ENCODE data around the gene JAK3.

JAK3 gene

DNA sequence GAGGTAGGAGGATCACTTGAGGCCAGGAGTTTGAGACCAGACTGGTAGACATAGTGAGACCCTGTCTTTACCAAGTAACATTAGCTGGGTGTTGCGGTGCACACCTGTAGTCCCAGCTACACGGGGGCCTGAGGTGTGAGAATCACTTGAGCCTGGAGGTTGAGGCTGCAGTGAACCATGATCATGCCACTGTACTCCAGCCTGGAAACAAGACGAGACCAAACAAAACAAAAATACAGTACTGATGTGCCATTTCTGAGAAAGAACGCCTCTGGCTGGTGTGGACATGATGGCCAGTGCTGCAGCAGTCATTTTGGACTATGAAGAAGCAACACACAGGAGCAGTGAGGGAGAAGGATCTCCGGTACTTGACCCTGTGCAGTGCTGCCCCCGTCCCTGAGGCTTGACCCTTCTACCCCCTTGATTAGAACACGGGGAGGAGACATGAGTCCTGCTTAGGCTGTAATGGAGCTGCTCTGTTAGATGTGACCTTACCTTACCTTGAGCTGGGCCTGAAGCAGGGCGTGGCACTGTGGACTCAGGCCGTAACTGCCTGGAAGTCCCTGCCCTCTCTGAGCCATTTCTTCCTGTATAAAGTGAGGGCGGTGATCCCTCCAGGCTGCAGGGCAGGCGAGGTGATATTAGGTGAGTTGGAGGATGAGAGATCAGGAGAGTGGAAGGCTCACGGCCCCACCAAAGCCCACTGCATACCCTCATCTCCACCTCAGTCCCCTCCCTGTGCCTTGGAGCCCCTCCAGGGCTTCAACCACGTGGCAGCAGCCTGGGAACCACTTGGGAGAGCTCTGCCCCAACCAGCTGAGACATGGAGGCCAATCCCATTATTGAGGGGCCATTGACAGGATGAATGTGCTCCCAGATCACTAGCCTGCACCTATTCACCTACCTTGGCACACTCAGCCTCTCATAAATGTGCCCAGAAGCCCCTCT, 17.9 kb upstream of the JAK3 start:
- DNase-seq (ENCODE audit: low read depth) = no peak

- no peak for DNase-seq (ENCODE audit: low read depth)
Observed at GRCh38 chr19:17863520-17864182, 15.9 kb upstream of the JAK3 start.

GRCh38 chr19:17862711-17863519, 15.1 kb upstream of the JAK3 start:
- DNase-seq (ENCODE audit: low read depth) = no peak

- no peak for DNase-seq (ENCODE audit: low read depth)
Observed at GRCh38 chr19:17861542-17862402, 14.0 kb upstream of the JAK3 start.

DNA sequence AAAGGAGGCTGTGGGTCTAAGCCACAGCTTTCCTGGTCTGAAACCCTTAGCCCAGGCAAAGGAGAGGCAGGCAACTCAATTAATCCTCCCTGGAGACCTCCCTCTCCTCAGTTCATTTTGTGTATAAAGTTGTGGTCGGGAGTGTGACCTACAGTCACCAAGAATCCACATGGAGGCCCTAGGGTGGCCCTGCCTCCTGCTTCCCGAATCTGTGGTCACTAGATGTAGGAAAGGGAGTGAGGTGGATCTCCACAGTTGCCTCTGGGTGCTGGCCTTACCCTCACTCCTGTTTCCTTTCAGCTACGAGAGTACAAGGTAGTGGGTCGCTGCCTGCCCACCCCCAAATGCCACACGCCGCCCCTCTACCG, 13.2 kb upstream of the JAK3 start:
- no peak for DNase-seq (ENCODE audit: low read depth)

DNA sequence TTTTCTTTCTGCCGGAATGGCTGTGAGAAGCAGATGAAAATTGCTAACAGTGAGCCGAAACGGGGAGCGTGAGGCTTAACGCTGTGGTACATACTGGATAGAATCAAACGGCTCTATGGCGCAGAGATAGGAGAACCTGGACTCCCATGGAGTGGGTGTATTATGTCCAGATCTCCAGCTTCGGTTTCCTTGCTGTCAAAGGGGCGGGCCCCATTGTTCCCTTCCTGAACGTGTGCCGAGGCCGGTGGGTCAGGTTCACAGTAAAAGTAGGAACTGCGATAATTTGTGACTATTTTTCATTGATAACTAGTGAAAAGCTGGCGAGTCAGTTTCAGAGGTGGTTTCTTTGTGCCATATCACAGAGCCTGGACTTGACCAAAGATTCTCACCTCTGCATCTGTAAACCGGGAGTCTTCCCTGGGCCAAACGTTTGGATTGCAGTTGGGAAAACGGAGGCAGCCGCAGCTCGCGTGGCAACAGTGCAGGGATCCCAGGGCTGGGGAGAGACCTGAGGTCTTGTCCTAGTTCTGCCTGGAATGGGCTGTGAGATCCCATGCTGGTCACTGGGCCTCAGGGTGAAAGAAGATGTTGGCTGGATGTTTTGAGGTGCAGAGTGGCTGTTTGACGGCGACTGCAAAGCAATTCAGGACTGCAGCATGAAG, 12.7 kb upstream of the JAK3 start:
- no peak for DNase-seq (ENCODE audit: low read depth)

GRCh38 chr19:17859533-17860330, 11.9 kb upstream of the JAK3 start, which contains the start of gene RPL18A:
Gene RPL18A (plus strand): TSS chr19:17859910. CDS start chr19:17859957, 47 bp downstream.
- peak; percentile 98 for DNase-seq (ENCODE audit: low read depth)

DNA sequence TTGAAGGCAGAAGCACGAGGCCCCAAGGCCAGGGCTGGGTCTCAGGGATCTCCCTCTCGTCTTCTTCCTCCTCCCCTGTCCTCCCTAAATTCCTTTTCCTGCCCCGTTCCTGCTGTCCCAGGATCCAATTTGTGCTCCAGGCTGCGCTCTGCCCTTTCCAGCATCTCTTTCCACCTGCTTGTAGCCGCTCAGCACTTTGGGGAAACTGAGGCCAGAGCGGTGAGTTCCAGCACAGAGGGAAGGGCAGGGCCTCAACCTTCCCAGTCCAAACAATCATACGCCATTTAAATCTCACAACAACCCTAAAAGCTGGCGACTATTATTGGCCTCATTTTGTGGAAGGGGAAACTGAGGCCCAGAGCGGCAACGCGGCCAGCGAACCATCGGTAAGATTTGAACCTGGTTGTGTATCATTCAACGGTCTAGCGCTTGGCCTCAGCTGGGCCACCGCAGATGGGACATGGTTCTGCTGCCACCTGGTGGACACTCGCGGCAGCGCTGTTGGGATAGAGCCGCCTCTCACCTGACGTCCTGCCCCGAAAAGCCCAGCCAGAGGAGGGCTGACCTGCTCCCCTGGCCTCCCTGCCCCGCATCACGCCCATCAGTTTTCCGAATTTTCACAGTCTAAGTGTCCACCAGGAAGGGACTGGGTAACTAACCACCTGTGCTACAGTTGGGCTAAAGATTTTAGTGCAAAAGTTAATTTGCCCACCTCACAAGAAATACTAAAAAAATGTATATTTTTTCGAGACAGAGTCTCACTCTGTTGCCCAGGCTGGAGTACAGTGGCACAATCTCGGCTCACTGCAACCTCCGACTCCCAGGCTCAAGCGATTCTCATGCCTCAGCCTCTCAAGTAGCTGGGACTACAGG, 7.7 kb upstream of the JAK3 start:
- no peak for DNase-seq (ENCODE audit: low read depth)

DNA sequence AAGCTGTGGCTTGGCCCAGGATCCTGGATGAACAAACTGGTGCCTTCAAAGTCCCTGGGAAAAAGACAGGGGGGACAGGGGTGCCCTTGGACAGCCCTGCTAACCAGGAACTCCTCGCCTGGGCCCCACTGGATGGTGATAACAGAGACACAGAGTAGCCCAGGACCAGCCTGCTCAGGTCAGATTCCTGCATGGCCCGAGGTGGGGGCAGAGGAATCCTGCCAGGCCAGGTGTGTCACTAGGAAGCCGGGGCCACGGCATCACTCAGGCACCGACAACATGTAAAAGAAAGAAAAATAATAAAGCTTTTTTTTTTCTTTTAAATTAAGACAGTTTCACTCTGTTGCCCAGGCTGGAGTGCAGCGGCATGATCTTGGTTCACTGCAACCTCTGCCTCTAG, 6.3 kb upstream of the JAK3 start:
- no peak for DNase-seq (ENCODE audit: low read depth)

DNA sequence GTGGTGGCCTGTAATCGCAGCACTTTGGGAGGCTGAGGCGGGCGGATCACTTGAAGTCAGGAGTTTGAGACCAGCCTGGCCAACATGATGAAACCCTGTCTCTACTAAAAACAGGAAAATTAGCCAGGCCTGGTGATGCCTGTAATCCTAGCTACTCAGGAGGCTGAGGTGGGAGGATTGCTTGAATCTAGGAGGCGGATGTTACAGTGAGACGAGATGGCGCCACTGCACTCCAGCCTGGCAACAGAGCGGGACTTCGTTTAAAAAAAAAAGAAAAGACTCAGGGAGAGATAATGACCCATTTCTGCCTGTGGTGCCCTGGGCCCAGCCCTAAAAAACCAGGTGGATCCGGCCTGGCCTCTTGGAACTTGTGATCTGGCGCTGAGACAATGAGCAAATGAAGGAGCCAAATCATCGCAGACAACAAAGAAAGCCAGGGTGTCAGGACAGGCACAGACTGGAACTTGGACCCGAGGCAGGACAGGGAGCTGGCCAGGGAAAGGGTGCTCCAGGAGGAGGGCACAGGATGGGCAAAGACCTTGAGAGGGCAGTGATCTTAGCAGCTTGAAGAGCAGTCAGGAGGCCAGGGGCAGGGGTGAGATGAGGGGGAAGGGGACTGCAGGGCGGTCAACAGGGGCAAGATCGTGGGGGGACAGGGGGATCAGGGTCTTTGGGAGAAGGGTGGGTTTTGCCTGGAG, 962 bp upstream of the JAK3 start:
- DNase-seq (ENCODE audit: low read depth) = no peak

DNA sequence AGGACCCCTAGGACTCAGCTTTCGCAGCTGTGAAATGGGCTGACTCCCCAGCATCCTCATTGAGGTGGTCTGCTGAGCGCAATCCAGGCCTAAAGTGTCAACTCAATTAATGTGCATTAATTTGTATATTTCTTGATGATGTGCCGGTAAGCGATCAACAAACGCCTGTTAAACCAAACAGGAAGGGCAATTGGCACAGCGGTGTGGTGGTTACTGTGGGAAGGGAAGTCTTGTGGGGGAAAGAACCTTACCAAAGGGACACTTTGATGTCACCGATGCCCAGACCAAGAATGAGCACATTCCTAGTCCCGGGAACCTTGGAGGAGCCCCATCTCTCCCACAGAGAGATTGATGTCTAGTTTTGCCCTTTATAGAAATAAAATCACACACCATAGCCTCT, 1.6 kb downstream of the JAK3 start:
- DNase-seq (ENCODE audit: low read depth) = no peak

DNA sequence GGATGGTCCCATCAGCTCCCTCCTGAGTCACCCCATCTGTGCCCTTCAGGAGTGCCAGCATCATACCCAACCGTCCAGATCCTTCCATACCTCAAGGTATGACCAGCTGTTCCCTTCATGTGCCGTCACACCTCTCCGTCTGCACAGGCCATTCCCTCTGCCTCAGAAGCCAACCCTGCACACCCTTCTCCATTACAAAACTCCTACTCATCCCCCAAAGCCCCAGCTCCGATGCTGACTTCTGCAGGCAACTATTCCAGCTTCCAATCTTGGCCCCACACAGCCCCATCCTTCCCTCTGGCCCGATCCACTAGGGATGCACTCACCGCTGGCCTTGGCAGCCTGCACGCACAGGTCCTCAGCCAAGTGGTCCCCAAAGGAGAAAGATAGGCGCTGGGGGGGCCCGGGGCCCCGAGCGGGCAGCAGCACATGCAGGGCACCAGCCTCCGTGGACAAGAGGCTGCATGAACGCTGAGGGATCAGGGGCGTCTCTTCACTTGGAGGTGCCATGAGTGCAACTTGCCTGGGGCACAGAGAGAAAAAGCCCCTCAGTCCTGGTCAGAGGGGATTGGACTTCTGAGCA, 3.8 kb downstream of the JAK3 start:
- no peak for DNase-seq (ENCODE audit: low read depth)

GRCh38 chr19:17843292-17843827, 4.4 kb downstream of the JAK3 start:
- DNase-seq (ENCODE audit: low read depth) = no peak

DNA sequence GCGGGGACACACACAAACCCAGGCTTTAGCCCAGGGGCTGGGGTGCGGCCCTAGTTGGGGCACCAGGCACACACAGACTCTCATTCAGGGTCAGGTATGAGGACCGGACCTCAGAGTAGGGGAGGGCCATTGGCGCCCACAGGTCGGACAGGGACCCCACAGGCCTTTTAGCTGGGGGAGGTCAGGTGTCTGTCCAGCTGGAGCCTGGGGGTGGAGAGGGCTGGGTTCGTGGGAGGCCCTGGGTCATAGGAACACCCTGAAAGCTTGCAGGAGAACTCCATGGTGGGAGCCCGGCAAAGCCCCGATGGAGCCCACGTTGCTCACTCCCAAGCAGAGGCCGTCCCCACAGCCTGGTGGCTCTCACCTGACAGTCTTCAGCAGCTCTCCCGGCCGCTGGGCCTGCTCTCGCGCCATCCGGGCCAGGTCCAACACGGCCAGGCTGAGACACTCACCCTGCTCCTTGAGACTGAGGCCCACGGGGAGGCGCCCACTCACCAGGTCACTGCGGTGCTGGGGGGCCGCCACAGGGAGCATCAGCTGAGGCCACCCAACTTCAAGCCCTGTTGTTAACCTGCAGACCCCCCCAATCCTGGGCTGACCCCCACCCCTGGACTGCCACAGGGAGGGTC, 5.0 kb downstream of the JAK3 start:
- no peak for DNase-seq (ENCODE audit: low read depth)

DNA sequence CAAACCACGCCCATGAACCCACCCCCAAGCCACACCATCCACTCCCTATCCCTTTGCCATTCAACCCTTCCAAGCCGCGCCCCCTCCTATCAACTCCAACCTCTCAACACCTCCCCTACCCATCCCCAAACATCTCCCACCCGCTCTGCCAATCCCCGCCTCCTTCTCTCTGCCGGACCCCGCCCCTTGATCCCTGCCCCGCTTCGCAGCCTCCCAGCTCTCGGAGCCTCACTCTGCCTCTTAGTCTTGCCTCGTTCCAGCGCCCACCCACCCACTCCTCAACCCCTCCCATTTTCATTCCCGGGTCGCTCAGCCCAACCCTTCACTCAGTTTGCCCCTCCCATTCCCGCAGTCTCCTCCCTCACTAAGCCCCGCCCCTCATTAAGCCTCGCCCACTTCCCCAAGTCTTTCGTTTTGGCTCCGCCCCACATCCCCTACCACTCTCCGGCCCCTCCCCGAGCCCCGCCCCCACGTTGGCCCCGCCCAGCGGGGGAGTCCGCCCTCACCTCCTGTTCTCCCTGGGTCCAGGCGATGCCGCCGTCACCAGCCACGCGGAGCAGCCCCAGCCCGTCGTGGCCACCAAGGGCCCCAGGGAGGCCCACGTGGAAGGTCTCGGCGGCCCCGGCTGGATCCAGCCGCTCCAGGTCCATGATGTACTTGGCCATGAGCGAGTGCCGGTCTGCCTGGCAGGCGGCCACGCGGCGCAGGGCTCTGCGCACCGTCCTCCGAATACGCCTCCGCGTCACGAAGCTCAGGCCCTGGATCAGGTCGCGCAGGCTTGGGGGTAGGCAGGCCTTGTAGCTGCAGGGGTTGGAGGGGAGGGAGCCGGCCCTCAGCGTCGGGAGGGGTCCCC, 5.7 kb downstream of the JAK3 start:
- DNase-seq (ENCODE audit: low read depth) = peak; percentile 60

GRCh38 chr19:17841371-17841809, 6.4 kb downstream of the JAK3 start:
- no peak for DNase-seq (ENCODE audit: low read depth)

Measured in non-pigmented ciliary epithelial cell (primary cell).